G401.6 (cell line): ENCODE results near the gene ZNF385B.
"Not testable (repeated sequence)": the region's sequence is repeated elsewhere in the genome, so short reads cannot be mapped to it uniquely, and the experiment has no call there.

Source experiments
- FAIRE-seq: peaks from 2 replicates; lab custom pipeline; 2012; peaks lifted over from hg19 to GRCh38; lab: Jason Lieb, UNC

Gene ZNF385B

DNA sequence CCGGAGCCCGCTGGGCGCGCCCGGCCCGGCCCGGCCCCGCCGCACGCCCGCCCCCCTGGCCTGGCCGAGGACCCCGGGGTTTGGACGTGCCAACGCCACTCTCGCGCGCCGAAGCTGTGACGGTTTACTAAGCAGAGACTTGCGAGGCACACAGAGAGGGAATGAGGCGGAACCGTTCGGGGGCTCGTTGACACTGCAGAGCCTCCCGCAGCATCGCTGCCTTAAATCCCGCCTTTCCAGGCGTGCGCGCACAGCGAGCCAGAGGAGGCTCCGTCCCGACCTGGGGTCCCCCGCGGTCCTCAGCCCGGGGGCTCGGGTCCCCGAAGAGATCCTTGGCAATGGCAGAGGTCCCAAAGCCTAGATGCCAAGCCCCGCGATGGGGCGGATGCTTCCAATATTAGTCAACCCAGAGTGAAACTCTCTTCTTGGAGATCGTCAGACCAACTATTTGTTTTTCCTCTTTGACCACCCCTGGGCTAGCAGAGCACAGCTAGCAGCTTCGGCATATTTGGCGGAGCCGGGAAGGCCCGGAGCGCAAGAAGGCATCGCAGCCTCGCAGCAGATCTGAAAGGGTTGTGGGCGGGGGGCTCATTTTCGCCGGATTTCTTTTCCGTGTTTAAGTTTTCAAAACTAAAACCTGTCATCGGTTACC is at the start of gene ZNF385B:
Gene ZNF385B, minus strand, starts transcription at position 197 of the 652 bp plus-strand sequence.
- no peak for FAIRE-seq

DNA sequence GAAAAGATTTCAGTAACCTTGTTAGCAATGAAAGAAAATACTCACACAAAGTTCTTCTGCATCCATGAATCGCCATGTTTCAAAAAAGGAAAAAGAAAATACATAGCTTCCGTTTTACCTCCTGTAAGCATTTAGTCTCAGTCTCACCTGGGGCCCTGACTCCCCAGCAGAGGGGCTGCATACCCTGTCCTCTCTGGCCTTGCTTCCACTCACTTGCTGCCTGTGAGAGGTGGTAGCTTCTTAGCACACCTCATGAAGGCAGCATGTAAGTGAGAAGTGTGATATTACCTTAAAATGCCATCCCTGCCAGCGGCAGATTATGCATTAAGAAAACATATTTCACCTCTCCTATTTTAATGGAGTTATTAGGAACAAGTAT is 49.3 kb upstream of the ZNF385B start:
- no peak for FAIRE-seq

DNA sequence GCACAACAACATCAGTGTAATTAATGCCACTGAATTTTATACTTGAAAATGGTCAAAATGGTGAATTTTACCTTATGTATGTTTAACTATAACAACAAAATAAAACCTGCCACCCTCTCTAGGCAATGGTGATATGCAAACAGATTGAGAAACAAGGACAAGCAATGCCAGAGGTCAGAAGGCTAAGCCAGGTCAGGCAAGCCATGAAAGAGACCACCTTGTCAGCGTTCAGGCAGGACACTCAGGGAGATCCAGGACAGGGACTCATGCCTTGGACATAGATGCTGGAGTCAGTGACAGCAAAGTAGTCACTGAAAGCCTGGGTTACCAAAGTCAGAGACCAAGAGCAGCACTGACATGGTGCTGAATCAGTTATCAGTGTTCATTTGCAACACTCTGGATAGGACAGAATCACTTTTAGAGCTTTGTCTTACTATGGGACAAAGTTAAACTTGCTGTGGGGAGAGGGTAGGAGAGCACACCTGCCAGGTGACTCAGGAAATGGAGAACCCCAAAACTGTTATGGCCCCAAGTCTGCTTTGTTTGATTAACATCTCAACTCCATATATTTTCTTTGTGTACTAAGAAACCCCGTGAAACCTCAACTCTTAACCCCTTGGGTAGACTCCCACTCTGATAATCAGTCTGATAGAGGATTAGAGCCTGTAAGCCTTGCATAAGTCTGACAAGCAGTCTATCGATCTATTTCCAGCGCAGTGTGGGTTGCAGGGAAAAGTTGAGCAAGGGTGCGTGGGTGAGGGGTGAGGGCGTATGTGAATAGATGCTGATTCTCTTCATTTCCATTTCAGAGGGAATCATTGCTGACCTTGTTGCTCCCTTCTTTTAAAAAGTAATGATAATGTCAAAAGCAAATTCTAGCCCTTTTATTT is 48.7 kb upstream of the ZNF385B start:
- FAIRE-seq = no peak

DNA sequence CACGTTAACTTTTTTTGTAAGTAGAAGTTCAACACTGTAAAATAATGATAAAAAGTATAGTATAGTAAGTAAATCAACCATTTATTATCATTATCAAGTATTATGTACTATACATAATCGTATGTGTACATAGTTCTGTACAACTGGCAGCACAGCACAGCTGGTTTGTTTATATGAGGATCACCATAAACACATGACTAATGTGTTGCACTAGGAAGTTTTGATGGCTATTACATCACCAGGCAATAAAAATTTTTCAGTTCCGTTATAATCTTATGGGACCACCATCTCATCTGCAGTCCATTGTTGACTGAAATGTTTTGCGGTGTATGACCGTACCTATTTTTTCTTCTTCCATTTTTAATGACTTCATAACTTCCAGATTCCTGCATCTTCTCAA is 39.2 kb upstream of the ZNF385B start:
- FAIRE-seq = no peak

DNA sequence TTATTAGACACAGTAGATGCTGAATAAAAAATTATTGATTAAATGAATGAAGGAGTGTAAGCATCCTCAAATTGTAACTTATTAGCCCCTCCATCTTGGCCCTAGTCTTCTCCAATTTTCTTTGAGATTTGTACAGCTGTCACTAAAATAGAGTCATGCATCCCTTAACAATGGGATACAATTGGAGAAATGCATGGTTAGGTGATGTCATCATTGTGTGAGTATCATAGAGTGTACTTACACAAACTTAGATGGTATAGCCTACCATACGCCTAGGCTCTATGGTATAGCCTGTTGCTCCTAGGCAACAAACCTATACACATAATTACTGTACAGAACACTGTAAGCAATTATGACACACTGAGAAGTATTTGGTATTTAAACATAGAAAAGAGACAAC is 38.3 kb upstream of the ZNF385B start:
- FAIRE-seq = no peak

DNA sequence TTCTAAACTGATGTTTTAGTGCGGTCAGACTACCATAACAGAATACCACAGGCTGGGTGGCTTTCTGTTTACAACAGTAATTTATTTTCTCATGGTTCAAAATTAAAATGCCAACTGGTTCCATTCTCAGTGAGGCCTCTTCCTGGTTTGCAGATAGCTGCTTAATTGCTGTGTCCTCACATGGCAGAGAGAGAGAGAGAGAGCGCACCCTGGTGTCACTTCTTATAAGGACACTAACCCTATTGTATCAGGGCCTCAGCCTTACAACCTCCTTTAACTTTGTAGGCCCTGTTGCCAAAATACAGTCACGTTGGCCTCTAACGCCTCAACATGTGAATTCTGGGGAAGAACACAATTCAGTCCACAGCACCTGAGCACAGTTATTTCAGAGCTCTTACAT is 37.5 kb upstream of the ZNF385B start:
- no peak for FAIRE-seq

DNA sequence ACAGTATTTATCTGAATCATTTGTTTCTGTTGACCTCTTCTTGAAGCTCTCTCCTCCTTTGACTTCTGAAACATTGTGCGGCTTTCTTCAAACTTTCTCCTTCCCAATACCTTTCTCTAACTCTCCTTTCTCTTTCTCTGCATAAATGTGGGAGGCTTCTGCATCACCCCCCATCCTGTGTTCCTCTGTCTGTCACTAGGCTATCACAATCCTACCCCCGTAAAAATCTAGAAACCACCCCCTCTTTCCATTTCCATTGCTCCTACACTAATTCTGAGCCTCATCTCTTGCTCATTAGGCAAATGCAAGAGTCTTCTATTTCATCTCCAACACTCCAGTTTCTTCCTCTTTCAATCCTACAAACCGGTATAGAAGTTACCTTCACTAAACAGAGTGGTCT is 32.2 kb upstream of the ZNF385B start:
- FAIRE-seq = no peak

DNA sequence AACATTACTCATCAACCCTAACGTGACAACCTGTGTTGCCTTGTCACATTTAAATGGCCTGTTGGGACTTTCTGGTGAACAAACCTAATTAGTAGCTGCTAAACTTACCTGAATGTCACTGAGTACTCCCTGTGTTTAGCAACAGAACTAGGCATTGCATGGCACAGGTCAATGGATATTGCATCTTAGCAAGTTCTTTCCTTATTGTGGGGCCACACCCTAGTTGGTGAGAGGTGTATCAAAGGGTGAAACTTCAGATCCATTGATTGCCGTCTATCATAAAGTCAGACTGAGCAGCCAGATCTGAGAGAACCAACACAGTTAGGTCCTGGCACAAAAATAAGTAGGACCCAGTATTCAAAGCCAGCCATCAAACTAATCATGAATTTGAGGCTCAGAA is 29.8 kb upstream of the ZNF385B start:
- no peak for FAIRE-seq

DNA sequence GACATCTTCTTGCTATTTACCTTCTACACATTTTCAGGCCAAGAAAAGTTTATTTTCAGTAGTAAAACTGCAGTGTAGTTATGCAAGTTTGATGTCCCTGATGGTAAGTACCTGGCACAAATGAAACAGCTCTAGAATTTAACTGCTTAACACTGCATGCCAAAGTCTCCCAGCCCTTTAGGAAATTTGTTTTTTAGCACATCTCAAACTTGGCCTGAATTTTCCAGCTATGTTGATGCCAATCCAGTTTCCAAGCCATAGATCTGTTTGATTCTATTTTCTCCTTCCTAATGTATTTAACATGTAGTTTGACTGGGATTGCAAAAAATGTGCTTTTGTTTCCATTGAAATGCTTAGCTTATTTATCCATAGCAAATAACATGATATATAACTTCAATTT is 29.3 kb upstream of the ZNF385B start:
- FAIRE-seq = no peak

DNA sequence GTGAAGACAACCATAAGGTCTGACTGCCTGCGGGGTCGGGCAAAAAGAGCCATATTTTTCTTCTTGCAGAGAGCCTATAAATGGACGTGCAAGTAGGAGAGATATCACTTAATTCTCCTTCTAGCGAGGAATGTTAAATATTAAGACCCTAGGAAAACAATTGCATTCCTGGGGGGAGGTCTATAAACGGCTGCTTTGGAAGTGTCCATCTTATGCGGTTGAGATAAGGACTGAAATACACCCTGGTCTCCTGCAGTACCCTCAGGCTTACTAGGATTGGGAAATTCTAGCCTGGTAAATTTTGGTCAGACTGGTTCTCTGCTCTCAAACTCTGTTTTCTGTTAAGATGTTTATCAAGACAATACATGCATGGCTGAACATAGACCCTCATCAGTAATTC is 27.2 kb upstream of the ZNF385B start:
- FAIRE-seq = not testable (repeated sequence)

DNA sequence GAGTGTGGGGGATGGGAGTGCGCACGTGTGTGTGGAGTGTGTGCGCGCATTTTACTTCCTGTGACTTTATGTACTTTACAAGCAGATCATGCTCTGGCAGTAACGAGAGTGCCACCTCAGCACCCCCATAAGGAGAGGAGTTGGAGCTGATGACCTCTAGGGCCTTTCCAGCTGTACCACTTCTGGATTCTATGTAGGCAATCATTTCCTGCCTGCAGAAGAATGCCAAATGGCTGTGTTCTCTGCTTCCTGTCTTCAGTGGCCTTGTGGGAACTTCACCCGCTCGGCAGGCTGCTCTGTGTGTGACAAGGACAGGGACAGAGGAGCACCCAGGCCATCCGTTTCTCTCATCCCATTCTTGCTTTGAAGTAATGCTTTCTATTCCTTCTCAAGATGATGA is 22.8 kb upstream of the ZNF385B start:
- FAIRE-seq = no peak

DNA sequence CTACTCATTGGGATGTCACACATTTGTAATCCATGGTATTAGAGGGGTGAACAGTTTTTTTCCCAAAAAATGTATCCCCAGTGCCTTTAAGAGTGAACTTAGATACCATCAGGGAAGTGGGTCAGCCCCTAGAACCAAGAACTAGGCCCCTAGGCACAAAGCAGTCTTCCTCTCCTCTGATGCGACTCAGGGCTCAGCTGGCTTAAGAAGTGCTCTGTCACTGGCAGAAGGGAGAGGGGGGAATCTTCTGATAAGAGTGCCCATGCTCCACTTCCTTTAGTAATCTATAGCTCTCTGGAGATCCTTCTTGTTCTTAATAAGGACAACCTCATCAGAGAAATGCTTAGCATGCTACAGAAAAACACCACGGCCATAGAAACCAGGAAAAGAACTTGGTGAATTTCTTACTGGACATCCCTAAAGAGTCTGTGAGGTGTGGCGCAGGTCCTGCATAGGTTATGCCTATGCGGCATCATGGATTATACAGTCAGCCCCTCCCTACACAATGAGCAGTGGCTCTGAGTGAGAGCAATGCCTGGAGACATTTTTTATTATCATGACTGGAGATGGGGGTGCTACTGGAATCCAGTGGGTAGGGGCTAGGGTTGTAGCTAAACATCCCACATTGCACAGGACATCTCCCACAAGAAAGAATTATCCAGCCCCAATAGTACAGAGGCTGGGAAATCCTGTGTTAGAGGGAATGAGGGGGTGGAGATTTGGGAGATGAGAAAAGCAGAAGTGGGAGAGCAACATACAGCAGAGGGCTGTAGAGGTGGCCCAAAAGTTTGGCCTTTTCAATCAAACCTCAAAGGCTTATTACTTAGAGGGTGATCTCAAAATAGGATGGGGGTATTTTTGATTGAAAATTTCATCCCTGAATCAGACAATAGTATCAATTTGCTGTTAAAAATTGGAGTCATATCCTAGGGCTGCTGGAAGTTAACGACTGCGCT is 21.7 kb upstream of the ZNF385B start:
- FAIRE-seq = no peak

DNA sequence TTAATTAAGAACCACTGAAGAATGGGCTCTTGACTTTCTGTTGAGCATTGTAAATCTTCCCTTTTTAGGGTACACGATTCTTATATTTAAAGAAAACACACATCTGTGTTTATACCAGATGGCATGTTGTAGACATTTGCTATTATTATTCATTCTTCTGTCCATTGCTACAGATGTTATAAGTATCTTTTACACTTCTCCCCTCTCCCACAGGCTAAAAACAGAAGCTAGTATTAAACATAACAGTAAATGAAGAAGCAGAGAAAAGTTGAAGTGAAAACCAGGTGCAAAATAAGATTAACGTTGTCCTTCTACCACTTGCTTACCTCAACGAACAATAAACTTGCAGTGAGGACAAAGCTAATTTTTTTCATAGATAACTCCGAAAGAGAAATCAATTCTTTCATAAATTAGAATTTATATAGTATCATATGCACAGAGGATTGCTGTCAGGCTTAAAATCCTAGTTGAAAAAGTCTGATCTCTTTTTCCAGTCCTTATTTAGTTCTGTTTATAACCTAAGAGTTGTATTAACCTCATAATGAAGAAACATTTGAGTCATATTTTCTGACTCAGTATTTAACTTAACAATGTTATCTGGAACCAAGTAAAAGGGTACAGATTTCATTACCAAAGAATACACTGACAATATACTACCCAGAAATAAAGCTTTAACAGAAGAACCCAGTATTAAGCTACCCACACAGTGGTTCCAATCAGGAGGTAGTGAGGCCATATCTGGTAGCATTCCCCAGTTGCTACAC is 16.4 kb upstream of the ZNF385B start:
- FAIRE-seq = no peak

DNA sequence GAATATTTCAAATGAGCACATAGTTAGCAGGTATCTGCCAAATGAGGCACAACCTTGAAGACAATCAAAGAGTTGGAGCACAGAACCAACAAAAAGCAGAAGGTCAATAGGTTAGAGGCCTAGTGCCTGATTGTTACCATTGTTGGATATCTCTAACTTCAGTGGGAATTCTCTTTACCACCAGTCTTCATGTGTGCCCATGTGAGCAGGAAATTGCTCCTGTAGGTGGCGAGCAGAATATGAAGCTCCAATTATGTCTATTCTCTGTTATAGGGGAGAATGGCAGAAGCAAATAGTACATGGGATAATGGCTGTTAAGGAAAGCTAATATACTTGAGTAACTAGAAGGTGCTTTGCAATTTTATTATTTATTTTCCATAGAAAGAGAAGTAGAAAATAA is 14.9 kb upstream of the ZNF385B start:
- FAIRE-seq = no peak

DNA sequence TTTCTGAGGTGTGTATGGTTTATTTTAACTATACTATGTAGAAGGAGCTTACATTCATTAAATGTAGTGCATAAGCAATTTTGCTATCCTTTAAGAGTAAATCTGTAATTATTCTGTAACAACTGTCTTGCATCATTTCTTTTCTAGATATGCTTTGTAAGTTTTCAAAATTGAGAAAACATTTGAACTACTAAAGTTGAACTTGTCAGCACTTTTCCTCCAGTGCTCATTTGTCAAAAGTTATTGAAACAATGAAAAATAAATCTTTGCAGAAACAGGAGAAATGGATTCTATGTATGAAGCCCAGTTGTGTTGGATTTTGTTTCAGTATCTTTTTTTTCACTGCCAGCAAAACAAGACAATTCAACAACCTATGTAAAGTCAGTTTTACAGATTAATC is 14.5 kb upstream of the ZNF385B start:
- no peak for FAIRE-seq

DNA sequence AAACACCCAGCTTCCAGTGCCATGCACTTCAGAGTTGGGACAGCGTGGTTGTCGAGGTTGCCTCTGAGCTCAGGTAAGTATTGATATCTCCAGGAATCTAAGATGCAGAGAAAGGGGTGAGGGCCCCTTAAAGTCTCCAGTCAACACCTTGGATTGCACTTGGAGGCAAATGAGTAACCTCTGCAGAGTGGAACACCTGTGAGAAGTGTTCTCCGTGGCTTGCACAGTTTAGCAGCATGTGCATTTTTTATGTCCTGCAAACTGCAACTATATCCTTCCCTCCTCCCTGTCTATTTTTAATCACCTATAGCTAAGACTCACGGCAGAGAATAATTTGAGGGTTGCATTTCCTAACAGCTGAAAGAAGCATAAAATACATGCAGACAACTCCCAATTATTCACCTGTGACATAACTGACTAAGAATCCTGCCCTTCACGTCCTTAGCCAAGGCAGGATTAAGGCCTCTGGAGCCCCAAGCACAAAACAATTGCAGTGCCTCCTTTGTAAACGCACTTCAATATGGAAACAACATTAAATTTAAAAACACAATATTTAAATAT is 1.6 kb upstream of the ZNF385B start:
- no peak for FAIRE-seq

DNA sequence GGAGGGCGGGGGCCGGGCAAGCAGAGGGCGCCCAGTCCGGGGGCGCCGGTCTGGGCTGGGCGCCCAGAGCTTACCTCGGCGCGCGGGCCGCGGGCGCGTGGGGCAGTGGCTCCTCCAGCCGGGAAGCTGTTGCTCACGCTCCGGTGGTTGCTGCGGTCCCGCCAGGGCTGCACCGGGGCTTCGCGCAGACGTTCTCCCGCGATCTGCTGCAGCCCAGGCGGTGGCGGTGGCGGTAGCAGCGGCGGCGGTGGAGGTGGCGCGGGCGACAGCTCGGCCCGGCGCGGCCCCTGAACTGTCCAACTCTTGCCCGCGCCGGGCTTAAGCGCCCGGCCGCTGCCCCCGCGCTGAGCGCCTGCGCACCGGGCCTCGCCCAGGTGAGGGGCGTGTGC is 391 bp downstream of the ZNF385B start:
- FAIRE-seq = no peak

DNA sequence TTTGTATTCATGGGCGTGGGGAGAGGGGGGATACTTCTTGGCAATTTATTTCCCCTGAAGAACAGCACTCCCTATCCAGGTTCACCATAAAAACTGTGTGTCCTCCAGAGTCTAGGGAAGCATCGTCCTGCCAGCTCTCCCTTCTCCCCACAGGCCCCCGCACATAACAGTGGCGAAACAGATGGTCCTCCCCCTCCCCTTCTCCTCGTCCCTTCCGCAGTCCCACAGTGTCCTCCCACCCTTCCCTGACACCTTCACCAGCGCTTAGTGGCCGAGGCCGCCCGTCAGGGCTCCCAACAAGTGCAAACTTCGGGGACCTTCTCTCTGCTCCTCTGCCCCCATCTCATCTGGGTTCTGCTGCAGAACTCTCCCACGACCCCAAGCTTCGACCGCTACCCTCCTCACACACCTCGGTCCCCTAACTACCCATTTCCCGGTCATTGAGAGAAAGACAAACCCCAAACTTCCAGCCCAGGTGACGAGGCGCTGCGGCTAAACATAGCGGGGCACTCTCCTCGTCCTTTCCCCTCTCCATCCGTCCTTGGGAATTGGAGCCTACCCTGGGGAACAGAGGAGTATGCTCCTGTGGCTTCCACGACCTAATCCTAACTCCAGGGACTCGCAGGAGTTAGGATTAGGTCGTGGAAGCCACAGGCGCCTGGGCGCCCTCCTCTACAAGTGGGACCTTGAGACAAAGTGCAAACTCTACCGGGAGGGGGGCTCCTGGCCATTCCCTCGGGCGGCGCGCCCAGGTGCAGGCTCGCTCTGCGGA is 971 bp downstream of the ZNF385B start:
- no peak for FAIRE-seq

DNA sequence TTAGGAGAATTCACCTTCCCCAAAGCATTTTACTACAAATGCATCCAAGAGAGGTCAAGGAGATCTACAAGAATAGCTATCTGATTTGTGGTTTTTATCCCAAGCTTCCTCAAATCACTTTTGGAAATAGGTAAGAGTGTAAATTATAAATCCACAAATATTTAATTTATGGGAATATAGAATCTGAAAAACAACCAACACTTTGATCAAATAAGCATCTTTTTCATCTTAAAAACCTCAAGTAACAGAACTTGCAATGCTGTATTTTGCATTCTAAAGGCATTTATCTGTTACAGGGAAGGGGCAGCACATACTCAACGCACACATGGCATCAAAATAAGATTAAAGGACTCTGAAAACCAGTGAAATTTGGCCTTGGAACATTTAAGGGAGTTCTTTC is 1.9 kb downstream of the ZNF385B start:
- no peak for FAIRE-seq

DNA sequence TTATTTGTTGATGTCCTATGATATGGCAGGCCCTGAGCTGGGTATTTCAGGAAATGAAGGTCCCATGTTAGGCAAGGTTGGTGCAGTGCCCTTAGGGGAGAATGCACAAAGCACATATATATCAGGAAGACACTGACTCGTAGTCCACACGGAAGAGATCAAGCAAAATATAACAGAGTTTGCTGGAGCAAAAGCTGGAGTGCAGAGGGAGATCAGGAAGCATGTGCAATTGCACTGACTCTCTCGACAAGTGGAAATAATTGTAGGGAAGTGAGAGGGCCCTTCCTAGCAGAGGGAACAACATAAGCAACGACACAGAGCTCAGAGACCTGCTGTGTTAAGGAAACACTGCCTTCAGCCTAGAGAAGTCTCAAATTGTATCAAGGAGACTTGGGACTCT is 4.2 kb downstream of the ZNF385B start:
- FAIRE-seq = no peak

DNA sequence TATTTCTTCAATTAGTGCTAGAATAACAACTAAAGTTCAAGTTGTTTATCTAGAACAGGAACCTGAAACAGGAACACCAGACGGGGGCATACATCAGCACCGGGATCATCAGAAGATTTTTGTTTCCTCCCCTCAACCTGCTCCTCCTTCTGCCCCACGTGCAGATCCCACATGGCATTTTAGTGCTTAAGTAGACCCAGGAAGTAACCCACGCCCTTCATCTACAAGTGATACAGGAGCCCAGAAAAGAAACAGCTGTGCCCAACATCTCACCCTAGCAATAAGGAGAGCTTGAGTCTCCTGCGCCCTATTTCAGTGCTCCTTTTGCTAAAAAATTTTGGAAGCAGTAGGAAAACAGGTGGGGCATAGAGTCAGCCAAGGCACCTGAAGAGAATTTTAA is 5.2 kb downstream of the ZNF385B start:
- no peak for FAIRE-seq
